Measurements from ENCODE around the gene MARCKS.

- TF ChIP-seq CTCF (IDR thresholded peaks at IDR 0.05; ENCODE audit: extremely low read depth in 1 of 2, insufficient read depth in 1 of 2, low read depth in 1 of 2, low read length in 2 of 2) = no peak
- no peak for TF ChIP-seq POLR2AphosphoS5 (IDR thresholded peaks at IDR 0.05; ENCODE audit: insufficient read depth, low read depth, low read length)
- TF ChIP-seq EZH2 (IDR thresholded peaks at IDR 0.05; ENCODE audit: borderline replicate concordance, low read depth, low read length, severe bottlenecking) = no peak
- no peak for TF ChIP-seq MYC (IDR thresholded peaks at IDR 0.05; ENCODE audit: low read depth, low read length)
- no peak for TF ChIP-seq GATA2 (IDR thresholded peaks at IDR 0.05; ENCODE audit: insufficient read depth, insufficient read length, low read depth, low read length)
- no peak for TF ChIP-seq POLR2A (IDR thresholded peaks at IDR 0.05; ENCODE audit: low read depth, low read length)
These were observed 51.7 kb downstream of the MARCKS start for GRCh38 chr6:113908801-113909200.

Measured in endothelial cell of umbilical vein (primary cell).